Spleen (tissue), 7 donors: ENCODE results near the gene CLSTN3.

Experiments
- POLR2A ChIP-seq, 3 donors: fragments of 450-650 bp; IDR thresholded peaks; one replicate each; pipeline ENCODE4 v1.5.1; 2017; ENCODE audit warnings: antibody characterized with exemption in 3 of 3, mild to moderate bottlenecking in 1 of 3
- POLR2AphosphoS5 ChIP-seq, 3 donors: sonication (generic); formaldehyde crosslinking; IDR thresholded peaks; one replicate each; pipeline ENCODE4 v1.5.1; 2017; ENCODE audit warnings: antibody characterized with exemption in 3 of 3
- TF ChIP-seq, protein P1 (sequence below), 11 experiments: fragments of 200-600 bp in 7 of 11; fragments of 450-650 bp in 4 of 11; sonication (generic) in 4 of 11; IDR thresholded peaks in 8 of 11; conservative IDR thresholded peaks in 3 of 11; 1 replicate in 7 of 11; 2 replicates in 4 of 11; pipeline versions ENCODE4 v1.4.0 to v1.8.0; 2016 to 2021; ENCODE audit warnings: antibody characterized with exemption in 11 of 11, inconsistent platforms in 4 of 11, mild to moderate bottlenecking in 1 of 11
- donor health status: DM: no; HTN: no; CAD: no; lungs with moderate emphysema.
- donor health status: DM: no; HTN: no; CAD: no.
- donor health status: DM: no; HTN: no; CAD: no.

GRCh38 chr12:7207866-7208625, 77.9 kb downstream of the CLSTN3 start:
- TF ChIP-seq POLR2AphosphoS5 (IDR thresholded peaks at IDR 0.05): no peak
- TF ChIP-seq, protein P1, sequence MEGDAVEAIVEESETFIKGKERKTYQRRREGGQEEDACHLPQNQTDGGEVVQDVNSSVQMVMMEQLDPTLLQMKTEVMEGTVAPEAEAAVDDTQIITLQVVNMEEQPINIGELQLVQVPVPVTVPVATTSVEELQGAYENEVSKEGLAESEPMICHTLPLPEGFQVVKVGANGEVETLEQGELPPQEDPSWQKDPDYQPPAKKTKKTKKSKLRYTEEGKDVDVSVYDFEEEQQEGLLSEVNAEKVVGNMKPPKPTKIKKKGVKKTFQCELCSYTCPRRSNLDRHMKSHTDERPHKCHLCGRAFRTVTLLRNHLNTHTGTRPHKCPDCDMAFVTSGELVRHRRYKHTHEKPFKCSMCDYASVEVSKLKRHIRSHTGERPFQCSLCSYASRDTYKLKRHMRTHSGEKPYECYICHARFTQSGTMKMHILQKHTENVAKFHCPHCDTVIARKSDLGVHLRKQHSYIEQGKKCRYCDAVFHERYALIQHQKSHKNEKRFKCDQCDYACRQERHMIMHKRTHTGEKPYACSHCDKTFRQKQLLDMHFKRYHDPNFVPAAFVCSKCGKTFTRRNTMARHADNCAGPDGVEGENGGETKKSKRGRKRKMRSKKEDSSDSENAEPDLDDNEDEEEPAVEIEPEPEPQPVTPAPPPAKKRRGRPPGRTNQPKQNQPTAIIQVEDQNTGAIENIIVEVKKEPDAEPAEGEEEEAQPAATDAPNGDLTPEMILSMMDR (IDR thresholded peaks at IDR 0.05 in 8 of 11, conservative IDR thresholded peaks at IDR 0.05 in 3 of 11): no peak
- TF ChIP-seq POLR2A (IDR thresholded peaks at IDR 0.05): no peak
